H9 (cell line): ENCODE measurements around the gene TMEM108. TPM values are rescaled to one million over a fixed set of nuclear protein-coding genes. Genes with fewer than 3 reads are reported as not detected.

Experiments
- DNase-seq: peaks from one replicate; pipeline ENCODE4 v3.0.0-alpha.2; 2017
- H2AFZ ChIP-seq: one replicate; pipeline ENCODE4 v1.6.1; 2013; ENCODE audit warnings: mild to moderate bottlenecking, low read length, control low read depth, moderate library complexity
- H2AK5ac ChIP-seq: 2 replicates; pipeline ENCODE4 v1.6.1; 2013; ENCODE audit warnings: low read length, control low read depth, mixed read lengths; ENCODE audit not compliant: insufficient read length
- H2BK120ac ChIP-seq: one replicate; pipeline ENCODE4 v1.6.1; 2013; ENCODE audit warnings: low read depth, mild to moderate bottlenecking, low read length, control low read depth, inconsistent platforms; ENCODE audit not compliant: poor library complexity, severe bottlenecking
- H2BK12ac ChIP-seq: 2 replicates; pipeline ENCODE4 v1.6.1; 2013; ENCODE audit warnings: low read length, control low read depth, mixed read lengths, low read depth; ENCODE audit not compliant: insufficient read length
- H2BK15ac ChIP-seq: 2 replicates; pipeline ENCODE4 v1.6.1; 2013; ENCODE audit warnings: low read depth, low read length, control low read depth
- H2BK20ac ChIP-seq: one replicate; pipeline ENCODE4 v1.6.1; 2013; ENCODE audit warnings: low read depth, mild to moderate bottlenecking, low read length, control low read depth, inconsistent platforms; ENCODE audit not compliant: poor library complexity, severe bottlenecking
- H2BK5ac ChIP-seq: 2 replicates; pipeline ENCODE4 v1.6.1; 2013; ENCODE audit warnings: low read length, control low read depth, mixed read lengths; ENCODE audit not compliant: insufficient read length
- H3K14ac ChIP-seq: 2 replicates; pipeline ENCODE4 v1.6.1; 2013; ENCODE audit warnings: low read length, control low read depth; ENCODE audit not compliant: insufficient read depth
- H3K18ac ChIP-seq: 2 replicates; pipeline ENCODE4 v1.6.1; 2013; ENCODE audit warnings: low read depth, mild to moderate bottlenecking, mixed read lengths, low read length, control low read depth; ENCODE audit not compliant: insufficient read length
- H3K23ac ChIP-seq: 2 replicates; pipeline ENCODE4 v1.6.1; 2013; ENCODE audit warnings: low read length, control low read depth, mixed read lengths, low read depth; ENCODE audit not compliant: insufficient read length
- H3K23me2 ChIP-seq: 2 replicates; pipeline ENCODE4 v1.6.1; 2013; ENCODE audit warnings: low read depth, mild to moderate bottlenecking, mixed read lengths, low read length, control low read depth; ENCODE audit not compliant: insufficient read length, poor library complexity, severe bottlenecking
- H3K27ac ChIP-seq: 2 replicates; pipeline ENCODE4 v1.5.1; 2013; ENCODE audit warnings: low read length, control low read depth, mixed read lengths, low read depth; ENCODE audit not compliant: insufficient read length
- H3K27me3 ChIP-seq: 2 replicates; pipeline ENCODE4 v1.6.1; 2013; ENCODE audit warnings: low read length, control low read depth, inconsistent platforms; ENCODE audit not compliant: insufficient read depth
- H3K4ac ChIP-seq: 2 replicates; pipeline ENCODE4 v1.6.1; 2013; ENCODE audit warnings: low read depth, mild to moderate bottlenecking, control low read depth, inconsistent platforms, low read length, moderate library complexity
- H3K4me1 ChIP-seq: 2 replicates; pipeline ENCODE4 v1.6.1; 2013; ENCODE audit warnings: low read length, control low read depth, inconsistent platforms; ENCODE audit not compliant: insufficient read depth
- H3K4me2 ChIP-seq: 2 replicates; pipeline ENCODE4 v1.6.1; 2013; ENCODE audit warnings: low read length, control low read depth, mixed read lengths; ENCODE audit not compliant: insufficient read length, insufficient read depth
- H3K56ac ChIP-seq: 2 replicates; pipeline ENCODE4 v1.6.1; 2013; ENCODE audit warnings: low read depth, mild to moderate bottlenecking, mixed read lengths, low read length, control low read depth; ENCODE audit not compliant: insufficient read length
- H3K79me1 ChIP-seq: 2 replicates; pipeline ENCODE4 v1.6.1; 2013; ENCODE audit warnings: low read depth, mild to moderate bottlenecking, moderate library complexity, low read length, control low read depth, inconsistent platforms; ENCODE audit not compliant: insufficient read depth, poor library complexity, severe bottlenecking
- H3K79me2 ChIP-seq: 2 replicates; pipeline ENCODE4 v1.6.1; 2013; ENCODE audit warnings: low read length, control low read depth, inconsistent platforms; ENCODE audit not compliant: insufficient read depth
- H3K9ac ChIP-seq: 2 replicates; pipeline ENCODE4 v1.6.1; 2013; ENCODE audit warnings: low read length, control low read depth, mixed read lengths; ENCODE audit not compliant: insufficient read length; ENCODE audit errors: extremely low read depth
- H3K9me3 ChIP-seq: one replicate; pipeline ENCODE4 v1.6.1; 2013; ENCODE audit warnings: low read depth, low read length, inconsistent platforms; ENCODE audit not compliant: control insufficient read depth
- H3T11ph ChIP-seq: one replicate; pipeline ENCODE4 v1.6.1; 2013; ENCODE audit warnings: mild to moderate bottlenecking, low read length, control low read depth, inconsistent platforms
- H4K20me1 ChIP-seq: one replicate; pipeline ENCODE4 v1.6.1; 2013; ENCODE audit not compliant: control insufficient read depth, insufficient read length, insufficient read depth
- H4K5ac ChIP-seq: 2 replicates; pipeline ENCODE4 v1.6.1; 2013; ENCODE audit warnings: low read depth, mild to moderate bottlenecking, mixed read lengths, low read length, control low read depth; ENCODE audit not compliant: insufficient read length
- H4K8ac ChIP-seq: replicated peaks from 2 replicates; pipeline ENCODE4 v1.6.1; 2013; ENCODE audit warnings: low read length, control low read depth, mixed read lengths, low read depth; ENCODE audit not compliant: insufficient read length
- H4K91ac ChIP-seq: 2 replicates; pipeline ENCODE4 v1.6.1; 2013; ENCODE audit warnings: low read depth, mild to moderate bottlenecking, moderate library complexity, mixed read lengths, low read length, control low read depth; ENCODE audit not compliant: insufficient read length
- H3K27ac Mint-ChIP-seq, 3 experiments: 2 replicates in 2 of 3; 3 replicates in 1 of 3; pipeline ENCODE4 v1.8.0; 2020 to 2021; ENCODE audit warnings: mixed read lengths in 3 of 3, mild to moderate bottlenecking in 1 of 3, moderate library complexity in 1 of 3
- H3K27me3 Mint-ChIP-seq: 2 replicates; pipeline ENCODE4 v1.8.0; 2021; ENCODE audit warnings: low read depth, mild to moderate bottlenecking, moderate library complexity, mixed read lengths
- H3K36me3 Mint-ChIP-seq, 3 experiments: 2 replicates in 2 of 3; 3 replicates in 1 of 3; pipeline ENCODE4 v1.8.0; 2020 to 2021; ENCODE audit warnings: low read depth in 3 of 3, mixed read lengths in 3 of 3; ENCODE audit not compliant: insufficient read depth in 1 of 3
- H3K4me1 Mint-ChIP-seq, 2 experiments: 2 replicates each; pipeline ENCODE4 v1.8.0; 2020; ENCODE audit warnings: mixed read lengths in 2 of 2
- H3K4me3 Mint-ChIP-seq, 2 experiments: 2 replicates in 1 of 2; 3 replicates in 1 of 2; pipeline ENCODE4 v1.8.0; 2020 to 2021; ENCODE audit warnings: mild to moderate bottlenecking in 2 of 2, mixed read lengths in 2 of 2, moderate library complexity in 1 of 2
- H3K9me3 Mint-ChIP-seq, 2 experiments: 2 replicates in 1 of 2; 3 replicates in 1 of 2; pipeline ENCODE4 v1.8.0; 2020; ENCODE audit warnings: mild to moderate bottlenecking in 2 of 2, mixed read lengths in 2 of 2, moderate library complexity in 1 of 2
- WGBS: extraction: QIAGEN DNeasy Blood & Tissue Kit; methylation state at CpG from one replicate; pipeline ENCODE4 v1.1.7; 2013; ENCODE audit warnings: missing lambda C conversion rate, low lambda C conversion rate, mixed read lengths; ENCODE audit not compliant: insufficient read length; ENCODE audit errors: extremely low coverage; 5-methylcytosine and 5-hydroxymethylcytosine counted together
- total RNA-seq: library from RNA; stranded (reverse); gene quantifications from 2 replicates; pipeline ENCODE4 v1.2.1, GENCODE V29; 2021
- TF ChIP-seq, protein P1 (sequence below): fragments of 200-600 bp; sonication (generic); conservative IDR thresholded peaks from 3 replicates; pipeline ENCODE4 v1.8.0; 2021; ENCODE audit warnings: antibody characterized with exemption, mild to moderate bottlenecking

The TMEM108 gene
- total RNA-seq, 1 experiment from 2014 or later = 5.0 TPM

DNA sequence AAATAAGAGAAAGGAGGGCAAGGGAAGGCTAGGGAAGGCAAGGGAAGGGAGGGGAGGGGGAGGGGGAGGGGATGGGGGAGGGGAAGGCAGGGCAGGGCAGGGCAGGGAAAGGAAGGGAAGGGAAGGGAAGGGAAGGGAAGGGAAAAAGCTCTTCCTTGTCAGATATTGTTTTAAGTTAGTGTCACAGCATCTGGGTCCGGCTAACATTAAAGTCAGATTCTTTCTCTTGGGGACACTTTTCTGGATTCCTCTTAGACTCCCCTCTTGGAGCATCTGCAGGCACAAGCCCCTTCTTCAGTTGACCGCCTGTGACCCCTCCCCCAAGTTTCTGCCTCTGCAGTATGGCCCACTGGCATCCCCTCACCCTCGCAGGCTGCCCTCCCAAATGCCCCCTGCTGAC is 387.7 kb downstream of the TMEM108 start:
- H3K4me3 Mint-ChIP-seq = no peak overlapping the region
- Histone ChIP-seq H2AFZ (no peak overlapping the region), H4K91ac (no peak overlapping the region), H3K27me3 (no peaks in the 10 kb centered on the region), H3K9ac (no peak overlapping the region), H2BK15ac (no peak overlapping the region), H3K79me2 (no peaks in the 10 kb centered on the region), H3K18ac (no peak overlapping the region), H2BK12ac (no peak overlapping the region), H3K14ac (no peak overlapping the region; the same call in 1 of the 2 replicates), H3K4me2 (no peak overlapping the region), H3K4ac (no peak overlapping the region), H3K23me2 (no peaks in the 10 kb centered on the region), H3T11ph (no peak overlapping the region), H3K27ac (no peak overlapping the region), H3K56ac (no peak overlapping the region), H4K8ac (no peak overlapping the region), H3K23ac (no peak overlapping the region), H4K20me1 (no peaks in the 10 kb centered on the region), H3K4me1 (no peaks in the 10 kb centered on the region), H3K9me3 (no peaks in the 10 kb centered on the region), H2BK120ac (no peak overlapping the region), H2BK5ac (no peak overlapping the region), H3K79me1 (no peaks in the 10 kb centered on the region), H4K5ac (no peak overlapping the region), H2AK5ac (no peak overlapping the region), H2BK20ac (no peak overlapping the region)
- H3K9me3 Mint-ChIP-seq = no peaks in the 10 kb centered on the region; a peak in 1 of 5 replicates
- WGBS = no CpG with 5 or more reads among the region's 3 CpGs
- peaks cover 10 to 17% of the 10 kb centered on the region in 2 experiments for H3K4me1 Mint-ChIP-seq
- TF ChIP-seq, protein P1, sequence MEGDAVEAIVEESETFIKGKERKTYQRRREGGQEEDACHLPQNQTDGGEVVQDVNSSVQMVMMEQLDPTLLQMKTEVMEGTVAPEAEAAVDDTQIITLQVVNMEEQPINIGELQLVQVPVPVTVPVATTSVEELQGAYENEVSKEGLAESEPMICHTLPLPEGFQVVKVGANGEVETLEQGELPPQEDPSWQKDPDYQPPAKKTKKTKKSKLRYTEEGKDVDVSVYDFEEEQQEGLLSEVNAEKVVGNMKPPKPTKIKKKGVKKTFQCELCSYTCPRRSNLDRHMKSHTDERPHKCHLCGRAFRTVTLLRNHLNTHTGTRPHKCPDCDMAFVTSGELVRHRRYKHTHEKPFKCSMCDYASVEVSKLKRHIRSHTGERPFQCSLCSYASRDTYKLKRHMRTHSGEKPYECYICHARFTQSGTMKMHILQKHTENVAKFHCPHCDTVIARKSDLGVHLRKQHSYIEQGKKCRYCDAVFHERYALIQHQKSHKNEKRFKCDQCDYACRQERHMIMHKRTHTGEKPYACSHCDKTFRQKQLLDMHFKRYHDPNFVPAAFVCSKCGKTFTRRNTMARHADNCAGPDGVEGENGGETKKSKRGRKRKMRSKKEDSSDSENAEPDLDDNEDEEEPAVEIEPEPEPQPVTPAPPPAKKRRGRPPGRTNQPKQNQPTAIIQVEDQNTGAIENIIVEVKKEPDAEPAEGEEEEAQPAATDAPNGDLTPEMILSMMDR = no peak
- no peak for DNase-seq
- H3K27me3 Mint-ChIP-seq = no peaks in the 10 kb centered on the region; the same call in none of the 2 replicates
- H3K27ac Mint-ChIP-seq = peak overlapping the region in 1 of 3 experiments; percentile 85; a peak in 2 of 7 replicates
- no peaks in the 10 kb centered on the region for H3K36me3 Mint-ChIP-seq
